GM18858 (cell line): Measurements from ENCODE around the gene STK40.

Experiments
- ATAC-seq: cut with Tn5 transposase; IDR thresholded peaks from one replicate; pipeline ENCODE4 v1.9.1; 2021; ENCODE audit not compliant: unreplicated experiment

STK40 gene

GRCh38 chr1:36321119-36321951 lies 64.4 kb downstream of the STK40 start:
- no peak for ATAC-seq

GRCh38 chr1:36320767-36321118 lies 65.0 kb downstream of the STK40 start:
- ATAC-seq = no peak

DNA sequence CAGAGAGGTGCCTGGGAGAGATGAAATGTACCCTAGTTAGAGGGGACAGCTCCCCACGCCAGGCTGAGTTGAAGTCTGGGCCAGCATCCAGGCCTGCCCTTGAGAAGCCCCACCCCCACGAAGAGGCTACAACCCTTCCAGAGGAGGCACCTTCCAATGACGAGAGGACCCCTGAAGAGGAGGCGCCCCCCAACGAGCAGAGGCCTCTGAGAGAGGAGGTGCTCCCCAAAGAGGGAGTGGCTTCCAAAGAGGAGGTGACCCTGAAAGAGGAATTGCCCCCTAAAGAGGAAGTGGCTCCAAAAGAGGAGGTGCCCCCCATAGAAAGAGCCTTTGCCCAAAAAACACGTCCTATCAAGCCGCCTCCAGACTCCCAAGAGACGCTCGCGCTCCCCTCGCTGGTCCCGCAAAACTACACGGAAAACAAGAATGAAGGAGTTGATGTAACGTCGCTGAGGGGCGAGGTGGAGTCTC lies 65.4 kb downstream of the STK40 start:
- ATAC-seq = no peak

DNA sequence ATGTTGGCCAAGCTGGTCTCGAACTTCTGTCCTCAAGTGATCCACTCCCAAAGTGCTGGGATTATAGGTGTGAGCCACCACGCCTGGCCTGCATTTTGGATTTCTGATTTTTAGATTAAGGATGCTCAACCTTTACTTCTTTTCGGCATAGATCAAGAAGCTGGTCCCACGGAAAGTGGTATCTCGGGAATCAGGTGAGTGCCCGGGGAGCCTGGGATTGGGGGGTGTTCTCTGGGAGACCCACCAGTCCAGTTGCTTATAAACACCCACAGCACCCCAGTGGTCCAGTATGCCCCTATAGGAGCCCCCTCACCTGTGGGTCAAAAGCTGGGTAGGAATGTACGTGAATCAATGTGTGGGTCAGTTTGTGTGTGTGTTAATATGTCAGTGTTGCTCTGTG lies 76.3 kb downstream of the STK40 start:
- ATAC-seq = no peak

DNA sequence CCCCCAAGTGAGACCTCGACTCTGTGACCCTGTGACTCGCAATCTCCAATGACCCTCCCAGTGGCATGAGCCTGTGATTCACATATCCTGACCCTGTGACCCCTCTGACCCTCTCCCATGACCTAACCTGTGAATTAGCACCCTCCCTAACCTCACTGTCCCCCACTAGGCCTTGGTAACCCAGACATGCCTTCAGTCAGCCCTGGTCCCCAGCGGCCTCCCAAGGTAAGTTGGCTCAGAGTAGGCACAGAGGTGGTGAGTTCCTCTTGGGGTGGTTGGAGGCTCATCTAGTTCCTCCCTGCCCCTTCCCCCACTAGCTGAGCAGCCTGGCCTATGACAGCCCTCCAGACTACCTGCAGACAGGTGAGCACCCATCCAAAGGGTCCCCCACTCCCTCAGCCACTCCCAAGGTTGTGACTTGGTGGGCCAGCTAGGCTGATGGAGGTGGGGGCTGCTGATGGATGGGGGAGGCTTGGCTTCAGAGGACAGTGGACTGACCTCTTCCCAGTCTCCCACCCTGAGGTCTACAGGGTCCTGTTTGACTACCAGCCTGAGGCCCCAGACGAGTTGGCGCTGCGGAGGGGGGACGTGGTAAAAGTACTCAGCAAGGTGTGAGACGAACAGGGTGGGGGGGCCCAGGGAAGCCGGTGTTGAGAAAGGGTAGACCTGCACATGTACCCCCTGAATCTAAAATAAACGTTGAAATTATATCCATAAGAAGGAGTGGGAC lies 78.0 kb downstream of the STK40 start:
- no peak for ATAC-seq

GRCh38 chr1:36306902-36307456 lies 78.7 kb downstream of the STK40 start:
- peak; percentile 95 for ATAC-seq

DNA sequence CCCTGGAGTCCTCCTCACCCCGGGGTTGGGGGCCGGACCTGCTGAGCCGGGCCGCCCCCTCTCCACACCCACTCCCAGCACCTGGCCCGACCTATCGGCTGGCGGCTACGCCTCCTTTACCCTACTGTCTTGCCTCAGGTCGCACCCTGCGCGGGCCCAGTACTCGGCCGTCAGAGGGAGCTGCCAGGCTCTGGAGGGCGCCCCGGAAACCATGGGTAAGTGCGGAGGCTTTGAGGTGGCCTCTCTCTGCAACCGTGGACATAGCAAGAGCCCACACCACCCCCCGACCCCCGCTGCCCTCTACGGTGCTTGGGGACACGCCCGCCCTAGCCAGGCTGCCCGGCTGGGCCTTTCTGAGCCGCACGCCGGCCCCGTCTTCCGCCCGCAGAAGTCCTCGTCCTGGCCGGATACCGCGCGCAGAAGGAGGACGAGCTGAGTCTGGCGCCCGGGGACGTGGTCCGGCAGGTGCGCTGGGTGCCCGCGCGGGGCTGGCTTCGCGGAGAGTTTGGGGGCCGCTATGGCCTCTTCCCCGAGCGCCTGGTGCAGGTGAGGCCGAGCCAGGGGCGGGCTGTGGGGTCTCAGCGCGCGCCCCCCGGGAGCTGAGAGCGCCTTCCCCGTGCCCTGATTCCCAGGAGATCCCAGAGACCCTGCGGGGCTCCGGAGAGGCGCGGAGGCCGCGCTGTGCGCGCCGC lies 79.4 kb downstream of the STK40 start, which contains the start of gene SH3D21:
SH3D21 (plus strand) TSS at position 159 of the 692 bp plus-strand sequence; CDS start at position 212, 53 bp downstream.
- ATAC-seq = peak; percentile 9

DNA sequence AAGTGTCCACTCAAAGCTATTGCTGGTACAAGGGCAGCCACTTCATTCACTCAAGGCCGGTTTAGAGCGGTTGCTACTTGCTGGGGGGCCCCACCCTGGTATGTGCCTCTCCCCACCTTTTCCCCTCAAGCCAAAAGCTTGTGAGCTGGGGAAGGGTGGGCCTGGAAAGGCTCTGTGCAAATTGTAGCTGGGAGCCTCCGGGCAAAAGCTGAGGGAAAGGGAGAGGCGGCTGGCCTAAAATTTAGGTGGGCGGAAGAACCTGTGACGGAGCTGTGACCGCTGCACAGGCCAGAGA lies 79.9 kb downstream of the STK40 start:
- no peak for ATAC-seq

- no peak for ATAC-seq
These were observed 80.5 kb downstream of the STK40 start for GRCh38 chr1:36304970-36305914.

- ATAC-seq = no peak
These were observed 81.2 kb downstream of the STK40 start for GRCh38 chr1:36304521-36304920.

DNA sequence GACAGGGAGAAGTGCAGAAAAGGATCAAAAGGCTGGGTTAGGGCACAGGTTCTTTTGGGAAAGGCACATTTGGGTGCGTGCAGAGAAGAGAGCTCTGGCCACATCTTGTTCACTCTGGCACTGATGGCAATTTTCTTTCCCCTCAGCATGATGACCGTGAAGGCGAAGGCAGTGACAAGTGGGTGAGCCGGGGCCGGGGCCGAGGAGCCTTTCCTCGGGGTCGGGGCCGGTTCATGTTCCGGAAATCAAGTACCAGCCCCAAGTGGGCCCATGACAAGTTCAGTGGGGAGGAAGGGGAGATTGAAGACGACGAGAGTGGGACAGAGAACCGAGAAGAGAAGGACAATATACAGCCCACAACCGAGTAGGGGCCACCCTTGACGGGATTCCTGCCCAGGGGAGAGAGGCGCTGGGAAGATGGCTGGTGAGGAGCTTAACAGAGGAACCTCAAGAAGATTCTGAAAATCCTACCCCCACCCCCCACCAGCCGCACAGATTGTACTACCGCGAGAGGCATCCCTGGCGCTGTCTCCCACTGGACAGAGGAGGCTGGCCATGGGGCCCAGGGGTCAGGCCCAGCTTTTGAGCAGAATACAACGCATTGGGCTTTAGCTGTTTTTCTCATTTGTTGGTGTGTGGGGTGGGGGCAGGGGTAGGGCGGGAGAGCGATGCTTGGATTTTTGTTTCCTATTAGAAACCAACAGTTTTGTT lies 81.9 kb downstream of the STK40 start:
- no peak for ATAC-seq

DNA sequence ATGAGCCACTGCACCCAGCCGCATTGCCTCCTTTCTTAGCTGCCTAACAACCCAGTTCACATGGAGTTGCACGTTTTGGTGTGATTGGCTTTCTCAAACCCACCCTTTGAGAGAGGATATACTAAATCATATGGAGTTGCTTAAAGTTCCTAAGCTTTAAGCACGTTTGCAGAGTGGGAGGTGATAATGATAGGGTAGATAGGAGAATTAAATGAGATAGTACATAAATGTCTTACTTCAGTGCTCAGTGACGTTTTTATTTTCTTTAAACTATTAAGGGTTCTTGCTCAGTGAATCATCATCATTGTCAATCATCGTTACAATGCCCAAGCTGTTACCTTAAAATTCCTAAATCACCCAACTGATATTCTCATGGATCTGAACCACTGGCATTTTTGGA lies 82.5 kb downstream of the STK40 start:
- ATAC-seq = no peak

GRCh38 chr1:36301220-36301619 lies 84.5 kb downstream of the STK40 start:
- ATAC-seq = no peak

DNA sequence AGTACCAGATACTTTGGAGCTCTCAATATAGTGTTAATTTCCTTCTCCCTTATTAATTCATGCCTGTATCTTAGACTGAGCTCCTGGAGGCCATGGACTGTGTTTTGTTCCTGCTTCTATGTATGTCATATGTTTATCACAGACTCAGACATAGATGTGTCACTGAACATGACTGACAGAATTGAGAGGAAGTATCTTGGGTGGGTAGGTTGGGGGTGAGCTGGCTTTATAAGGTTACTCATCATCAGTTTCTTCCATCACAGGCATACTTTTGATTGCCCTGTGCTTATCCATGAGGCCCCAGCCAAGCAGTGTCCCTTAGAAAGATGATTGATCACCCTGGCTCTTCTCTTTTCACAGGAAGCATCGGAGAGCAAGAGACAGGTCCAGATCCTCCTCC lies 85.2 kb downstream of the STK40 start:
- no peak for ATAC-seq

GRCh38 chr1:36298640-36299039 lies 87.1 kb downstream of the STK40 start:
- no peak for ATAC-seq

GRCh38 chr1:36297062-36297461 lies 88.7 kb downstream of the STK40 start:
- no peak for ATAC-seq

- ATAC-seq = no peak
These were observed 90.3 kb downstream of the STK40 start for GRCh38 chr1:36295390-36295789.
